SH-SY5Y (cell line): ENCODE measurements around the gene XRCC6.

ENCODE experiments used
- GATA2 ChIP-seq: IDR thresholded peaks from 2 replicates; pipeline ENCODE4 v1.6.1; 2011; ENCODE audit warnings: mild to moderate bottlenecking, low read depth, low read length
- GATA3 ChIP-seq: IDR thresholded peaks from 2 replicates; pipeline ENCODE4 v1.6.1; 2011; ENCODE audit warnings: low read depth, mild to moderate bottlenecking, low read length, moderate library complexity

DNA sequence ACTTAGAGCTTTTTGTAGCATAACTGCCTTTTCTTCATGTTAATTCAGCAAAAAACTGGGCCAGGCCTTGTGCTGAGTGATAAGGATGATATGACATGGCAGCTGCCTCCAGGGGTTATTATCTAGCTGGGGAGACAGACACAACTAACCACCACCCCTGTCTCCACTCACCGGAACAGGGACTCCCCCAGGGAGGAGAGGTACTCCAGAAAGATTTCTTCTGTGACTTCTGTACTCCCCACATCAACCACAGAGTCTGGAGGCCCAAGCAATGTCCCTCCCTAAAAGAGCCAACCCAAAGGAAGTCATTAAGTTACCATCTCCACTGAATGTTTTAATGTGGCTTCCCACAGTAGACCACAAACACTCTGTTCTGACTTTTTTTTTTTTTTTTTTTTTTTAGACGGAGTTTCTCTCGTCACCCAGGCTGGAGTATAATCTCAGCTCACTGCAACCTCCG, 17.2 kb upstream of the XRCC6 start:
- TF ChIP-seq GATA3 (no peak), GATA2 (no peak)
